ENCODE data around the gene MCRIP1. TPM values are rescaled to one million over a fixed set of nuclear protein-coding genes. Genes with fewer than 3 reads are reported as not detected.

The MCRIP1 gene
- total and polyA plus RNA-seq, 9 of the 15 experiments (the other 6 are each of a cell fraction or from before 2014, with no cell fraction given), result 0.39 to 35.8 (median 9.7) TPM

DNA sequence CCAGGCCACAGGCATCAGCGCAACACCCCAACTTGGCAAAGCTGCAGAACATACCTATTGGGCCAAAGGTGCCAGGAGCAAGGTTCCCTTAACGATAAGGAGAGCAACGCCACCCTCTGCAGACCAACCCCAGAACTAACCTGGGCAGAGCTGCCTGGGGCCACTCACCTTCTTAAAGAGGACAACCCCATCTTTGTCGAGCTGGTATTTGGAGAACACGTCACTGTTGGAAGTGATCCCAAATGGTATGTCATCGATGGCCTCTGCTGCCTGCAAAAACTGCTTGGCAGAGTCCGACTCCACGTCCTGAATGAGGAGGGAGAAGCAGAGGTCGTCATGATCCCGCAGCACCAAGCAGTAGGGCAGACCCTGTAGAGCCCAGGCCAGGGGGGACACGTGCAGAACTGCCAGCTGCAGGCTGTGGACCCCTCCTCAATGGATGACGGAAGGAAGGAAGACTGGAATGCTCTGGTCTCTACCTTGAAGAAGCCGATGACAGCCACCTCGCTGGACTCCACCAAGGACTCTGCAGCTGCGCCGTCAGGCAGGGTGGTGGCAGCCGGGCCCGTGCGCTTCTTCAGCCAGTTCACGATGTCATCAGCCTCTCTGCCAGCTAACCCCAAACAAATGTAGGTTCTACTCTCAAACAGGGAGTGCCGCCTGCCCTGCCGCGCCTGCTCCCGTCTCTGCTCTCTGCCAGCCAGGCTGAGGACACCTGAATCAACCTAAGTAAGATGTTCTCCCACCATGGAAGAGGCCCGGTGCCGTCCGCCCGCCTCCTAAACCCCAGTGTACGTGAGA, 22.1 kb upstream of the MCRIP1 start (continued):
- TF ChIP-seq, protein P1, sequence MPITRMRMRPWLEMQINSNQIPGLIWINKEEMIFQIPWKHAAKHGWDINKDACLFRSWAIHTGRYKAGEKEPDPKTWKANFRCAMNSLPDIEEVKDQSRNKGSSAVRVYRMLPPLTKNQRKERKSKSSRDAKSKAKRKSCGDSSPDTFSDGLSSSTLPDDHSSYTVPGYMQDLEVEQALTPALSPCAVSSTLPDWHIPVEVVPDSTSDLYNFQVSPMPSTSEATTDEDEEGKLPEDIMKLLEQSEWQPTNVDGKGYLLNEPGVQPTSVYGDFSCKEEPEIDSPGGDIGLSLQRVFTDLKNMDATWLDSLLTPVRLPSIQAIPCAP (CRISPR knock-in tag; IDR thresholded peaks at IDR 0.05; ENCODE audit: borderline replicate concordance), result no peak
- TF ChIP-seq, protein P2, sequence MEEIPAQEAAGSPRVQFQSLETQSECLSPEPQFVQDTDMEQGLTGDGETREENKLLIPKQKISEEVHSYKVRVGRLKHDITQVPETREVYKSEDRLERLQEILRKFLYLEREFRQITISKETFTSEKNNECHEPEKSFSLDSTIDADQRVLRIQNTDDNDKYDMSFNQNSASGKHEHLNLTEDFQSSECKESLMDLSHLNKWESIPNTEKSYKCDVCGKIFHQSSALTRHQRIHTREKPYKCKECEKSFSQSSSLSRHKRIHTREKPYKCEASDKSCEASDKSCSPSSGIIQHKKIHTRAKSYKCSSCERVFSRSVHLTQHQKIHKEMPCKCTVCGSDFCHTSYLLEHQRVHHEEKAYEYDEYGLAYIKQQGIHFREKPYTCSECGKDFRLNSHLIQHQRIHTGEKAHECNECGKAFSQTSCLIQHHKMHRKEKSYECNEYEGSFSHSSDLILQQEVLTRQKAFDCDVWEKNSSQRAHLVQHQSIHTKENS (CRISPR knock-in tag; IDR thresholded peaks at IDR 0.05), result no peak
- TF ChIP-seq KHSRP (IDR thresholded peaks at IDR 0.05), result no peak
- TF ChIP-seq FOS (IDR thresholded peaks at IDR 0.05; ENCODE audit: extremely low read depth, insufficient read length), result no peak
- TF ChIP-seq, protein P3, sequence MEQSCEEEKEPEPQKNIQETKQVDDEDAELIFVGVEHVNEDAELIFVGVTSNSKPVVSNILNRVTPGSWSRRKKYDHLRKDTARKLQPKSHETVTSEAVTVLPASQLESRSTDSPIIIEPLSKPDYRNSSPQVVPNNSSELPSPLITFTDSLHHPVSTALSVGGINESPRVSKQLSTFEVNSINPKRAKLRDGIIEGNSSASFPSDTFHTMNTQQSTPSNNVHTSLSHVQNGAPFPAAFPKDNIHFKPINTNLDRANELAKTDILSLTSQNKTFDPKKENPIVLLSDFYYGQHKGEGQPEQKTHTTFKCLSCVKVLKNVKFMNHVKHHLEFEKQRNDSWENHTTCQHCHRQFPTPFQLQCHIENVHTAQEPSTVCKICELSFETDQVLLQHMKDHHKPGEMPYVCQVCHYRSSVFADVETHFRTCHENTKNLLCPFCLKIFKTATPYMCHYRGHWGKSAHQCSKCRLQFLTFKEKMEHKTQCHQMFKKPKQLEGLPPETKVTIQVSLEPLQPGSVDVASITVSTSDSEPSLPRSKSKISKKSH (CRISPR knock-in tag; IDR thresholded peaks at IDR 0.05), result no peak
- no peak for TF ChIP-seq MEF2D (tag; conservative IDR thresholded peaks at IDR 0.05; ENCODE audit: low read depth)
- TF ChIP-seq, protein P4, sequence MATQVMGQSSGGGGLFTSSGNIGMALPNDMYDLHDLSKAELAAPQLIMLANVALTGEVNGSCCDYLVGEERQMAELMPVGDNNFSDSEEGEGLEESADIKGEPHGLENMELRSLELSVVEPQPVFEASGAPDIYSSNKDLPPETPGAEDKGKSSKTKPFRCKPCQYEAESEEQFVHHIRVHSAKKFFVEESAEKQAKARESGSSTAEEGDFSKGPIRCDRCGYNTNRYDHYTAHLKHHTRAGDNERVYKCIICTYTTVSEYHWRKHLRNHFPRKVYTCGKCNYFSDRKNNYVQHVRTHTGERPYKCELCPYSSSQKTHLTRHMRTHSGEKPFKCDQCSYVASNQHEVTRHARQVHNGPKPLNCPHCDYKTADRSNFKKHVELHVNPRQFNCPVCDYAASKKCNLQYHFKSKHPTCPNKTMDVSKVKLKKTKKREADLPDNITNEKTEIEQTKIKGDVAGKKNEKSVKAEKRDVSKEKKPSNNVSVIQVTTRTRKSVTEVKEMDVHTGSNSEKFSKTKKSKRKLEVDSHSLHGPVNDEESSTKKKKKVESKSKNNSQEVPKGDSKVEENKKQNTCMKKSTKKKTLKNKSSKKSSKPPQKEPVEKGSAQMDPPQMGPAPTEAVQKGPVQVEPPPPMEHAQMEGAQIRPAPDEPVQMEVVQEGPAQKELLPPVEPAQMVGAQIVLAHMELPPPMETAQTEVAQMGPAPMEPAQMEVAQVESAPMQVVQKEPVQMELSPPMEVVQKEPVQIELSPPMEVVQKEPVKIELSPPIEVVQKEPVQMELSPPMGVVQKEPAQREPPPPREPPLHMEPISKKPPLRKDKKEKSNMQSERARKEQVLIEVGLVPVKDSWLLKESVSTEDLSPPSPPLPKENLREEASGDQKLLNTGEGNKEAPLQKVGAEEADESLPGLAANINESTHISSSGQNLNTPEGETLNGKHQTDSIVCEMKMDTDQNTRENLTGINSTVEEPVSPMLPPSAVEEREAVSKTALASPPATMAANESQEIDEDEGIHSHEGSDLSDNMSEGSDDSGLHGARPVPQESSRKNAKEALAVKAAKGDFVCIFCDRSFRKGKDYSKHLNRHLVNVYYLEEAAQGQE (IDR thresholded peaks at IDR 0.05; ENCODE audit: borderline replicate concordance), result no peak
- TF ChIP-seq, protein P4 (CRISPR knock-in tag; IDR thresholded peaks at IDR 0.05; ENCODE audit: low read depth), result no peak
- TF ChIP-seq DIDO1 (tag; IDR thresholded peaks at IDR 0.05; ENCODE audit: low read depth), result no peak
- no peak for TF ChIP-seq NR2F6 (CRISPR knock-in tag; IDR thresholded peaks at IDR 0.05)
- TF ChIP-seq MCM2 (IDR thresholded peaks at IDR 0.05; ENCODE audit: low read depth), result no peak
- no peak for TF ChIP-seq ZNF274 (IDR thresholded peaks at IDR 0.05; ENCODE audit: borderline replicate concordance, low read depth, low read length)
- TF ChIP-seq CREBBP (IDR thresholded peaks at IDR 0.05; ENCODE audit: low read depth, low read length), result no peak
- TF ChIP-seq KLF13 (tag; IDR thresholded peaks at IDR 0.05; ENCODE audit: borderline replicate concordance, low read depth), result no peak
- peak; percentile 87 for TF ChIP-seq RBM22 (IDR thresholded peaks at IDR 0.05; ENCODE audit: low read depth, low read length, poor library complexity, severe bottlenecking)

All from K562 (cell line).